Nephron (organoid): ENCODE results near the gene LIMK2.
A peak's percentile ranks its signal among the peaks of the same experiment; 100 is the strongest.
"Not testable (repeated sequence)": the region's sequence is repeated elsewhere in the genome, so short reads cannot be mapped to it uniquely, and the experiment has no call there.

ENCODE experiments used
- H3K27ac Mint-ChIP-seq, 3 experiments: 2 replicates each; pipeline ENCODE4 v1.8.0; 2020; ENCODE audit warnings: mixed read lengths in 3 of 3, mild to moderate bottlenecking in 2 of 3, moderate library complexity in 1 of 3
- H3K27me3 Mint-ChIP-seq: 2 replicates; pipeline ENCODE4 v1.8.0; 2021; ENCODE audit warnings: low read depth, mild to moderate bottlenecking, moderate library complexity, mixed read lengths
- H3K36me3 Mint-ChIP-seq: 2 replicates; pipeline ENCODE4 v1.8.0; 2020; ENCODE audit warnings: low read depth, mixed read lengths
- H3K4me1 Mint-ChIP-seq: 2 replicates; pipeline ENCODE4 v1.8.0; 2020; ENCODE audit warnings: mixed read lengths
- H3K4me3 Mint-ChIP-seq, 3 experiments: 2 replicates each; pipeline ENCODE4 v1.8.0; 2020; ENCODE audit warnings: mild to moderate bottlenecking in 3 of 3, mixed read lengths in 3 of 3, moderate library complexity in 2 of 3
- H3K9me3 Mint-ChIP-seq: 2 replicates; pipeline ENCODE4 v1.8.0; 2020; ENCODE audit warnings: mixed read lengths
- CTCF ChIP-seq, 3 experiments: fragments of 200-600 bp; sonication (generic); IDR thresholded peaks; one replicate each; pipeline ENCODE4 v1.5.0; 2021; ENCODE audit warnings: antibody characterized with exemption in 3 of 3; ENCODE audit not compliant: unreplicated experiment in 3 of 3

LIMK2 gene

GRCh38 chr22:31244943-31245451 is 32.9 kb downstream of the LIMK2 start:
- H3K36me3 Mint-ChIP-seq = no peaks in the 10 kb centered on the region
- H3K4me3 Mint-ChIP-seq = peak overlapping the region in 1 of 3 experiments; percentile 13
- H3K4me1 Mint-ChIP-seq = peaks cover 60% of the 10 kb centered on the region
- no peak for TF ChIP-seq CTCF (IDR thresholded peaks at IDR 0.05; ENCODE audit: unreplicated experiment in 3 of 3)
- H3K27me3 Mint-ChIP-seq = peaks cover 4% of the 10 kb centered on the region
- H3K9me3 Mint-ChIP-seq = no peaks in the 10 kb centered on the region
- peak overlapping the region; percentile 41 to 98 (median 96) for H3K27ac Mint-ChIP-seq

- not testable (repeated sequence) for H3K4me3 Mint-ChIP-seq, H3K36me3 Mint-ChIP-seq, H3K27ac Mint-ChIP-seq, H3K27me3 Mint-ChIP-seq, H3K9me3 Mint-ChIP-seq
- H3K4me1 Mint-ChIP-seq = peaks cover 70% of the 10 kb centered on the region
These were observed 33.9 kb downstream of the LIMK2 start for GRCh38 chr22:31245998-31246397.

GRCh38 chr22:31246687-31247086 is 34.6 kb downstream of the LIMK2 start:
- H3K27me3 Mint-ChIP-seq = no peaks in the 10 kb centered on the region
- peaks cover 73% of the 10 kb centered on the region for H3K4me1 Mint-ChIP-seq
- H3K9me3 Mint-ChIP-seq = no peaks in the 10 kb centered on the region
- peak overlapping the region; percentile 59 to 78 (median 60) for H3K4me3 Mint-ChIP-seq
- H3K36me3 Mint-ChIP-seq = no peaks in the 10 kb centered on the region
- TF ChIP-seq CTCF (IDR thresholded peaks at IDR 0.05; ENCODE audit: unreplicated experiment in 3 of 3) = no peak
- peak overlapping the region; percentile 45 to 80 (median 50) for H3K27ac Mint-ChIP-seq

GRCh38 chr22:31247726-31248125 is 35.6 kb downstream of the LIMK2 start:
- no peaks in the 10 kb centered on the region for H3K9me3 Mint-ChIP-seq
- peak overlapping the region; percentile 86 to 95 (median 95) for H3K27ac Mint-ChIP-seq
- peak overlapping the region; percentile 89 to 93 (median 92) for H3K4me3 Mint-ChIP-seq
- TF ChIP-seq CTCF (IDR thresholded peaks at IDR 0.05; ENCODE audit: unreplicated experiment in 3 of 3) = no peak
- no peaks in the 10 kb centered on the region for H3K36me3 Mint-ChIP-seq
- peaks cover 68% of the 10 kb centered on the region for H3K4me1 Mint-ChIP-seq
- H3K27me3 Mint-ChIP-seq = no peaks in the 10 kb centered on the region

- H3K27ac Mint-ChIP-seq = peak overlapping the region; percentile 86 to 95 (median 95)
- no peaks in the 10 kb centered on the region for H3K9me3 Mint-ChIP-seq
- TF ChIP-seq CTCF (IDR thresholded peaks at IDR 0.05; ENCODE audit: unreplicated experiment in 3 of 3) = no peak
- peak overlapping the region; percentile 89 to 93 (median 92) for H3K4me3 Mint-ChIP-seq
- no peaks in the 10 kb centered on the region for H3K36me3 Mint-ChIP-seq
- peaks cover 69% of the 10 kb centered on the region for H3K4me1 Mint-ChIP-seq
- H3K27me3 Mint-ChIP-seq = no peaks in the 10 kb centered on the region
These were observed 36.1 kb downstream of the LIMK2 start for GRCh38 chr22:31248138-31248745.

GRCh38 chr22:31248965-31249958 is 37.2 kb downstream of the LIMK2 start:
- no peak for TF ChIP-seq CTCF (IDR thresholded peaks at IDR 0.05; ENCODE audit: unreplicated experiment in 3 of 3)

More at GRCh38 chr22:31248965-31249958, 37.2 kb downstream of the LIMK2 start:
- Mint-ChIP-seq H3K27ac (peak overlapping the region; percentile 86 to 95 (median 95)), H3K27me3 (no peaks in the 10 kb centered on the region), H3K4me1 (peaks cover 61% of the 10 kb centered on the region), H3K36me3 (no peaks in the 10 kb centered on the region), H3K4me3 (peak overlapping the region; percentile 89 to 93 (median 92)), H3K9me3 (no peaks in the 10 kb centered on the region)
